D721Med (cell line): Measurements from ENCODE around the gene PKP2.

Source experiments
- DNase-seq: peaks from one replicate; pipeline ENCODE4 v3.0.0; 2011; ENCODE audit warnings: low spot score; ENCODE audit not compliant: insufficient read length
- FAIRE-seq: peaks from 2 replicates; lab custom pipeline; 2011; peaks lifted over from hg19 to GRCh38; lab: Jason Lieb, UNC
- TF ChIP-seq, protein P1 (sequence below): IDR thresholded peaks from 2 replicates; pipeline ENCODE4 v1.5.1; 2012; ENCODE audit warnings: mild to moderate bottlenecking, control low read depth; ENCODE audit not compliant: insufficient read depth; ENCODE audit errors: missing control alignments

PKP2 gene

DNA sequence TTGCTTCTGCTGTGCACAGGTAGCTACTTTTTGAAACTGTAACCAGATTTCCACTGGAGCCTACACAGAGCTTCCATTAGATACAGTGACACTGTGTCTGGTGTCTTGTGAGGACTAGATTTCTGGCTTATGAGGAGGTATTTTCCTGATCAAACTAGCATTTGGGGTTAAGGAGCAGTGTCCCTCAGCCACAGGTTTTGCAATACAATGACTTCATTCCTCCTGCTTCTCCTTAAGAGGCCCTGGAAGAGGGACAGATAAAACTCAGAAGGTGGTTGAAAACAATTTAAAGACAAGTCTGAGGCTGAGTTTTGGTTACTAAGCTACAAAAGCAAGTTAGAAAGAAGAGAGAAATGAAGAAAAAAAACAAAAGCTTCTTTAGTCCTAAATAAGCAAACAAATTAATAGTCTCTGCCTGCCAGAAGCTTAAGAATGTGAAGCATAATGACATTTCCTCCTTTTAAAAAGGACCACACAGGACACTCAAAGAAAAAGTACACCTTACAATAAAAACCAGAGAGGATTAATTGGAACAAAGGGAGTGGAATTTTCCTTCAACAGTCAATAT is 53.0 kb downstream of the PKP2 start:
- FAIRE-seq (no peak), DNase-seq (no peak)
- TF ChIP-seq, protein P1, sequence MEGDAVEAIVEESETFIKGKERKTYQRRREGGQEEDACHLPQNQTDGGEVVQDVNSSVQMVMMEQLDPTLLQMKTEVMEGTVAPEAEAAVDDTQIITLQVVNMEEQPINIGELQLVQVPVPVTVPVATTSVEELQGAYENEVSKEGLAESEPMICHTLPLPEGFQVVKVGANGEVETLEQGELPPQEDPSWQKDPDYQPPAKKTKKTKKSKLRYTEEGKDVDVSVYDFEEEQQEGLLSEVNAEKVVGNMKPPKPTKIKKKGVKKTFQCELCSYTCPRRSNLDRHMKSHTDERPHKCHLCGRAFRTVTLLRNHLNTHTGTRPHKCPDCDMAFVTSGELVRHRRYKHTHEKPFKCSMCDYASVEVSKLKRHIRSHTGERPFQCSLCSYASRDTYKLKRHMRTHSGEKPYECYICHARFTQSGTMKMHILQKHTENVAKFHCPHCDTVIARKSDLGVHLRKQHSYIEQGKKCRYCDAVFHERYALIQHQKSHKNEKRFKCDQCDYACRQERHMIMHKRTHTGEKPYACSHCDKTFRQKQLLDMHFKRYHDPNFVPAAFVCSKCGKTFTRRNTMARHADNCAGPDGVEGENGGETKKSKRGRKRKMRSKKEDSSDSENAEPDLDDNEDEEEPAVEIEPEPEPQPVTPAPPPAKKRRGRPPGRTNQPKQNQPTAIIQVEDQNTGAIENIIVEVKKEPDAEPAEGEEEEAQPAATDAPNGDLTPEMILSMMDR, result no peak

DNA sequence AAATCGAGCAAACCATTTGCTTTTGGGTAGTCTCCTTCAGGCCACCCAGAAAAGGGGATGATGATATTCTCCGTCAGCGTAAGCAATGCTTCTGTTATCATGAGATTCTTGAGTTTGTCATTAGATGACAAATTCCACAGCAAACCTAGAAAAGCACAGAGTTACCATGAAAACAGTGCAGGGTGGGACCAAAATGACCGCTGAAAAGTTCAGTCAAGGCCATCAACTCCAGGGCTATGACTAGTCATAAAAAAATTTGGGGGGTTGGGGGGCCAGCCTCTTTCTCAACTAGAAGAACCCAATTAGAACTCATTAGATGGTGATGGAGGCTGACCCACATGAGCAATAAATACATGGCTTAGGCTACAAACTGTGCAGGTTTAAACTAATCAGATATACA is 55.5 kb downstream of the PKP2 start:
- TF ChIP-seq, protein P1, result no peak
- no peak for FAIRE-seq
- no peak for DNase-seq

DNA sequence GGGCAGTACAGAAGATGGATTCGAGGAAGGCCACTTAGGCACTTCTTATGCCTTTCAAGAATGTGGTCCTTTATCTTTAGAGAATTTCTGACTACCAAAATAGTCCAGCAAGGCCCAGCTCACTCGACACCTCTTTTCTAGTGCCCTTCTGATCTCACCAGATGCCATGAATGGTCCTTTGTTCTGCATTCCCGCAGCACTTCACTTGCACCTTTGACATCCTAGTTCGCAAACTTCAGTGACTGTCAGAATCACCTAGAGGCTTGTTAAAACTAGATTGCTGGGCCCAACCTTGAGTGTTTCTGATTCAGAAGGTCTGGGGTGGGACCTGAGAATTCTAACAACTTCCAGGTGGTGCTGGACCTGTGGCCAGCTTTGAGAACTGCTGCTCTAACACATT is 56.7 kb downstream of the PKP2 start:
- DNase-seq (no peak), FAIRE-seq (no peak)
- TF ChIP-seq, protein P1, result no peak

DNA sequence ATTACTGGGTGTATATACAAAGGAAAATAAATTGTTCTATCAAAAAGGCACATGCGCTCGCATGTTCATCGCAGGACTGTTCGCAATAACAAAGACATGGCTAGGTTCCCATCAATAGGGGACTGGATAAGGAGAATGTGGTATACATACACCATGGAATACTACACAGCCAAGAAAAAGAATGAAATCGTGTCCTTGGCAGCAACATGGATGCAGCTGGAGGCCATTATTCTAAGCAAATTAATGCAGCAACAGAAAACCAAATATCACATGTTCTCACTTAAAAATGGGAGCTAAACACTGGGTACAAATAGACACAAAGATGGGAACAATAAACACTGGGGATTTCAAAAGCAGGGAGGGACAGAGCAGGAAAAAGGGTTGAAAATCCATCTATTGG is 58.6 kb downstream of the PKP2 start:
- FAIRE-seq, result no peak
- DNase-seq, result no peak
- TF ChIP-seq, protein P1, result no peak

DNA sequence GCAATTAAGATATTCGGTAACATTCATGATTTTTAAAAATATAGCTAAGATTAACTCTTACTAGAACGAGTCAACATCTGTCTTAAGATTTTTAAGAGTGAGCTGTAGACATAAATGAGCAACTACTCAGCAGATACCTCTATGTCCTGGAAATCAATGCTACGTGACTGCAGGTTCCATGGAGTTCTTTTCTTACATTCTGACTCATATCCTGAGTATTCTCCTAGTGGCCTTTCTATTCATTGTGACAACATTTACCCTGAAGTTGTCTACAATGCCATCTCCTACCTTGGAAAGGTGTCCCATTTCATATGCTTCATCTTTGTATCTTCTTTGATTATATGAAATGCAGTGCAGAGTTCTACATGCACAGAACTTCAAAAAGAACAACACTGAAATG is 59.9 kb downstream of the PKP2 start:
- FAIRE-seq, result no peak
- TF ChIP-seq, protein P1, result no peak
- no peak for DNase-seq

DNA sequence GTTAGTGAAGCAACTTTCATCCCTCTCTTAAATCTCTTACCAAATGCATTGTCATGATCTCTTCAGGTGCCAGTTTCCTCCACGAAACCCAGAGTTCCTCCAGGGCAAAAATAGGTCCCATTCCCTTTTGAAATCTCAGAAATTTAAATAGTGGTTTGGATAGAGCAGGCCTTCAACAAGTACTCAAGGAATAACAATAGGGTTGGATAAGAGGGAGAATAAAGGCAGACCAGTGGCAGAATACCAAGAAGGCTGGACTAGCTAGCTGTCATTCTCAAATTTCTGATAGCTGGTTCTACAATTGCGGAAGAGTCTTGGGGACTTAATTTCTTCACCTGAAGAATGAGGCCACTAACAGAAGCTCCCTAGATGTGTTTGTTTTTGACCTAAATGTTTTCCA is 62.5 kb downstream of the PKP2 start:
- TF ChIP-seq, protein P1, result no peak
- DNase-seq, result no peak
- FAIRE-seq, result no peak

DNA sequence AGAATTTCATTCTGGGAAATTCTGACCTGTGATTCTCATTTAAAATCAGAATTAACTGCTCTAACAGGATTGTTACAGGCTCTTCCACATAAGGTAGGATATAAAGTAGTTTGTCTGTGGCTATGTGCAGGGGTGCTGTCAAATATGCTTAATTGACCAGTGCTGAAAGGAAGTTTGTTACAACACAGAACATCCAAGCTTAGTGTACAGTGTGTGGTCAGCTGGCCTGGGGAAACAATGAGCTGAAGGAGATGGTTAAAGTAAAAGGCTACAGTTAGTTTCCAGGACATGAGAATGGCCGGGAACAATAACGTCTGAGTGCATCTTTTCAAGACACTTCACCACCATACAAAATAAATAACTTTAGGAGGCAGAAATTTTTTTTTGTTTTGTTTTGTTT is 68.0 kb downstream of the PKP2 start:
- no peak for DNase-seq
- TF ChIP-seq, protein P1, result no peak
- FAIRE-seq, result no peak
